GM19035 (cell line): ENCODE measurements around the gene TTC4.

Source experiments
- ATAC-seq: cut with Tn5 transposase; IDR thresholded peaks from one replicate; pipeline ENCODE4 v1.9.1; 2021; ENCODE audit not compliant: unreplicated experiment

Gene TTC4

DNA sequence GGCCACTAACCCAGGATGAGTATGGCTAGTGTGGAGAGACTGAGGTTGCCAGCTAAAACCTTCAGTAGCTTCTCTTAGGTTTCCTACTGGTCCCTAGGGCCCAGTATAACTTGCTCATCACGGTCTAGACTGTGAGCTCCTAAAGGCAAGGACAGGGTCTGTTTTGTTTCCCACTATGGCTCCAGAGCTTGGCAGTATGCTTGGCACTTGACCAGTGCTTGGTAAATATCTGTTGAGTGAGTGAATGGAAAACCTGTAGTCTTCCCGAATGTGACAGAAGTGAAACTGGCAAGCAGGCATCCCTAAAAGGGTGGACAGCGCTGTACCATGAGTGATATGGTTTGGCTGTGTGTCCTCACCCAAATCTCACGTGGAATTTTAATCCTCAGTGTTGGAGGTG is 61.8 kb downstream of the TTC4 start:
- no peak for ATAC-seq

DNA sequence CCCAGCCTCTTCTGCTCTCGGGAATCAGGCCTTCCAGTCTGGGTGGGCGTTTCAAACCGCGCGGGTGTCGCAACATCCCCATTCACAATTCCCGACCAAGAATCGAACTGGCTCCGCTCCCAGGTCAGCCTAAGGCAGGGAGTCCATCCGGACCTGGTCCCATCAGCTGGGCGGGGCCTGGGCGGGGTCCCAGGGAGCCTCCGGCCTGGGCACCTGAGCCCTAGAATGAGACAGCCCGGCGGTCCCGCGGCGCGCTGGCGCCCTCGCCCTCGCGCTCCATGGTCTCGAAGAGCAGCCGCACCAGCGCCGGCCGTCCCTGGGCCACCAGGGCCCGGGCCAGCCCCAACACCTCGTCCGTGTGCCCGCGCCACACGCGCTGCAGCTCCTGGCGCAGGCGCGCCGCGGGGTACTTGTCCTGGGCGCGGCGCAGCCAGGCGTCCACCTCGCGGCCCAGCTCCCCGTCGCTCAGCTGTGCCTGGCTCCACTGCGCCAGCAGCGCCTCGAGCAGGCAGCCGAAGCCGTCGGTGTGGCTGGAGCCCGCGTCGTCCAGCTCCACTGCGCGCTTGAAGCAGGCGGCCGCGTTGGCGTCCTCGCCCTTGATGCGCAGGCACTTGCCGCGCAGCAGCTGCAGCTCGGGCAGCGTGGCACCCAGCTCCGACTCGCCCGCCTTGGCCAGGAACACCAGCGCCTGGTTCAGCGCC is 65.5 kb downstream of the TTC4 start:
- no peak for ATAC-seq

DNA sequence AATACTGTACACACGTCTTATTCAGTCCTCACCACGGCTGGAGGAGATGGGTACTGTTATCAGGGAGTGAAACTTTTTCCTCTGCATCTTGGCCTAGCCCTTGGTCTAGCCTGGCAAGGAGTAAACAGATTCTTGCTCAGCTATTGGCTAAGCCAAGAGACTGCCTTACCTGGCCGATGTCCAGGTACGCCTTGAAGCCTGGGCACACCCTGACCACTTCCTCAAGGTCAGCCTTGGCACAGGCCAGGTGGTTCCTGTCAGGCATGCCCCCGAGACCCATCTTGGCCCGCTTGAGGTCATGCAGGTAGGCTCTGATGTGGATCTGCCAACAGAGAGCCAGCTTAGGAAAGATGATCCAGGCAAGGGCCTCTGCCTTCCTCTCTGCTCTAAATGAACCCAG is 66.5 kb downstream of the TTC4 start:
- ATAC-seq = no peak

GRCh38 chr1:54782588-54782987 is 66.9 kb downstream of the TTC4 start:
- no peak for ATAC-seq

DNA sequence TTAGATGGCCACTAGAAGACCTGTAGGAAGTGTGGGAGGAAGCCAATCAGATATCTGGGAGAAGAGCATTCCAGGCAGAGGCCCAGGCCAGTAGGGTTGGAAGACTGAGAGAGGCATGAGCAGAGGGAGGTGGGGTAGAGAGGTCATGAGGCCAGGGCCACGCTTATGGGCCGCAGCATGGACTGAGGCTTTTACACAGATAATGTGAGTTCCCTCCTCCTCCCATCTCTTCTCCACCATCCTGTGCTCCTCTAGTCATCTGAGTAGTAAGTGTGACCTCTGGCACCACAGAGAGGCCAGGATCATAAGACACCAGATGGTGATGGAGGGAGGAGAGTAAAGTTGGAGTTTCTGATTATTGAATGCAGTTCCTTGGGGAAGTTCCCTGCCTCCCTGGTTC is 68.4 kb downstream of the TTC4 start:
- ATAC-seq = no peak

DNA sequence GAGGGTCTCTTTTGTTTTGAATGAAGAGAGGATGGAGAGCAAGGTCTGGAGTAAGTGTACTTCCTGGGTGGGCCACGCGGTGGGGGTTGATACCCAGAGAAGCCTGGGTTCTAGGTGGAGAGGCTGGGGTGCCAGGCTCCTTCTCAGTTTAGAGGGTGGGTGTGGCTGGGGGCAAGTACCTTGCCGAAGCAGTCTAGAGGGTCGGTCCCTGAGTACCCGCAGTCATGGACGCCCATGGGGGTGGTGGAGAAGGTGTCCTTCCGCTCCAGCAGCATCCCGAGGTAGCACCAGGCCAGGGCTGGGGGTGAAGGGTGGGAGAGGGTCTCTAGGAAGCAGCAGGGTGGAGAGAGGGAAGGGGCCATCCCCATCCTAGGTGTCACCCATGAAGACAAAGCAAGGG is 71.1 kb downstream of the TTC4 start:
- no peak for ATAC-seq

- ATAC-seq = no peak
Measured at GRCh38 chr1:54787604-54788003, 71.9 kb downstream of the TTC4 start.

- no peak for ATAC-seq
Measured at GRCh38 chr1:54788459-54788858, 72.8 kb downstream of the TTC4 start.

DNA sequence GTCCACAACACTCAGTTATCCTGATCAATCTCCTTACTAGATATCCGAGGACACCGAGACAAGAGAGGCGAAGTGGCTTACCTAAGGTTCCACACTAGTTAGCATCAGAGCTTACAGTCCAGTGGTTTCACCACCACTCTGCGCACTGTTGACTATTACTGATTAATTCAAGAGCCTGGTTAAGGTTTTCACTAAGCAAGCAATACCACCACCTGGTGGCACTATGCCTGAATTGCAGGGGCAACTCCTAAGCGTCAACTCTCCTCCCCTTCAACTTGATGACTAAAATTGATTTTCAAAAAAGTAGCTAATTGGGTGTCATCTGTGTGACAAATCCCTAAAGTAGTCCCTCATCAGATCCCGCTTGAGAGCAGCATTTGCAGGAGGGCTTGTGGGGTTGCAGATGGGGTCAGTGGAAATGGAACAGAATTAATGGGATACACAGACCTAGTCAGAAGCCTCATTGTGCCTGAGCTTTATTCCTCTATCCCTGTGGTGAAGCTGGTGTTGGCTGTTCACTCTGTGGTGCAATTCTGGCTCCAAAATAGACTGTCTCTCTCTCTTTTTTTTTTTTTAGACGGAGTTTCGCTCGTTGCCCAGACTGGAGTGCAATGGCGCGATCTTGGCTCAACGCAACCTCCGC is 76.3 kb downstream of the TTC4 start:
- no peak for ATAC-seq
